ENCODE results near the gene RAB39B.

The RAB39B gene

DNA sequence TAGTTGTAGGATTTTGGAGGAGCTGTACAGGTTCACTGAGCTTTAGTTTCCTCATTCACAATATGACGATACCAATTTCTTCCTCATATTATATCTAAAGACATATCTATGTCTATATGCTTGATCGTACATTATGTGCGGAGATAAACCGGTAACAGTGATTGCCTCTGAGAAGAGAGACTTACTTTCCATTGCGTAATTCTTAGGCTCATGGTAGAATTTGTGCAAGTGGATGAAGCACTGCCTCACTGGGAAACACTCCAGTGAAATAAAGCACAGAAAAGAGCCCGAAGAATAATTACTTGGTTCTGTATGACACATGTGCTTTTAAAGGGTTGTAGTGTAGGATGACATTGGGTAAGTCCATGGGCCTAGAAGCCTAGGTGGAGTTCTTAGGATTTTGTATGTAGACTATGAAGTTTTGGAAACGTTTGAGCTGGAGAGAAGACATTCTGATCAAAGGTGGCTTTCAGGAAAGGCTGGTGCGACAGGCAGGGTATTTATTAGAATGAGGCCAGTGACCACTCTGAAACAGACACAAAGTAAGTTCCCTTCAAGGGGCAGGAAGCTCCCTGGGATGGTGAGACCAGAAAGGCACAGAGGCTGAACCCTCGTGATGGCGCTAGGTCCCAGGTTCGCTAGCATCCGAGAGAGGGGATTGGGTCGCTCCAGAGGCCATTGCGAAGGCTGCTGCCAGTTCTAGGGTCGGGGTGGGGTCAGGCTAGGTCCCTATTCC, 48.7 kb downstream of the RAB39B start:
- no peak for DNase-seq

DNA sequence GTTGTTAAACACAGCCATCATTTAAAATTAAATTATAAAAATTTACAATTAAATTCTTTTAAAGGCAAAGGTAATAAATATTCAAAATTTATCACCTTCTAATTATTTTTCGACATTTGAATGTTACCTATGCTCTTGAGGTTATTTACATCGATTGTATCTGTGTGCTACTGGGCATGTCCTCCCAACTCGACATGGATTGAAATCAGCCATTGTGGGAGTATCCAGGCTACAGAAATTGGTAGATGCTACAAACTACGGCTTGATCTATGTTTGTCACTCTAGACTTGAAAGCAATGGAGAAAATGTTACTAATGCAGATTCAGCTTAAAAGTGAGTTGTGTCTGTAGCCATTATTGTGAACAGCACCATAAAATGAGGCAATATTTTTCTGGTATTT, 50.6 kb downstream of the RAB39B start:
- no peak for DNase-seq

DNA sequence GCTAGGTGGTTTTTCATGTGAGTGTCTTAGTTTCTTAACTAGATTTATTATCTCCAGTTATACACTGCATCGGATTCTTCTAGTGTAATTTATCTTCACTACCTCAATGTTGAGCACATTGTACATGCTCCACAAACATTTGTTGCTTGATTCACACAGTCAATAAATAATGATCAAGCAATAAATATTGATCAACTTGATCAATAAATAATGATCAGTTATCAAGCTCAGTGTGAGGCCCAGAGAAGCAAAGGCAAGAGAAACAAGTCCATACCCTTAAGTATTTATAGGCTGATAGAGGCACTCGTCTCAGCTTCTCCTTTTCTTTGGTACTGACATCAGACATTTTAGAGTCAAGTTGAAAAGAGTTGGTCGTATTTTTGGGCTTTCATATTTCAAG, 53.1 kb downstream of the RAB39B start:
- DNase-seq = no peak

Measured in activated CD4-positive, alpha-beta T cell treated with anti-CD3 and anti-CD28 coated beads, Interleukin-2, amount 50 U/mL, for 48 hours (primary cell).